Measurements from ENCODE around the gene GABBR1.

DNA sequence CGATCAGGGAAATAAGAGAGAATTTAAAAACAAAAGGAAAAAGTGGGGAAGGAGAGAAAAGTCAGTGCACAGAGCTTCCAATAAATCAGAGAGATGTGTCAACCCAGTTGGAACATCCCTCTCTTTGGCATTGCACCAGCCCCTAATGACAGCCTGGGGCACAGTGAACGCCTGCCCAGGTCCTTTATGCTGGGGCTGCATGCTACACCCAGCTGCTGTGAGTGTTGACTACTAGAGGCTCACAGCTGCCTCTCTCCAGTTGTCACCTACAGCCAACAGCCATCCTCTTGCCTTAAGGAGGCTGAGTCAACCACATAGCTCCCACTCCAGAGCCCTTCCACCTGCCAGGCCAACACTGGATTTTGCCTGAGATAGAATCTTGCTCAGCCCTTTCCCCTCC, 29.1 kb downstream of the GABBR1 start:
- TF ChIP-seq, protein P1, sequence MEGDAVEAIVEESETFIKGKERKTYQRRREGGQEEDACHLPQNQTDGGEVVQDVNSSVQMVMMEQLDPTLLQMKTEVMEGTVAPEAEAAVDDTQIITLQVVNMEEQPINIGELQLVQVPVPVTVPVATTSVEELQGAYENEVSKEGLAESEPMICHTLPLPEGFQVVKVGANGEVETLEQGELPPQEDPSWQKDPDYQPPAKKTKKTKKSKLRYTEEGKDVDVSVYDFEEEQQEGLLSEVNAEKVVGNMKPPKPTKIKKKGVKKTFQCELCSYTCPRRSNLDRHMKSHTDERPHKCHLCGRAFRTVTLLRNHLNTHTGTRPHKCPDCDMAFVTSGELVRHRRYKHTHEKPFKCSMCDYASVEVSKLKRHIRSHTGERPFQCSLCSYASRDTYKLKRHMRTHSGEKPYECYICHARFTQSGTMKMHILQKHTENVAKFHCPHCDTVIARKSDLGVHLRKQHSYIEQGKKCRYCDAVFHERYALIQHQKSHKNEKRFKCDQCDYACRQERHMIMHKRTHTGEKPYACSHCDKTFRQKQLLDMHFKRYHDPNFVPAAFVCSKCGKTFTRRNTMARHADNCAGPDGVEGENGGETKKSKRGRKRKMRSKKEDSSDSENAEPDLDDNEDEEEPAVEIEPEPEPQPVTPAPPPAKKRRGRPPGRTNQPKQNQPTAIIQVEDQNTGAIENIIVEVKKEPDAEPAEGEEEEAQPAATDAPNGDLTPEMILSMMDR (IDR thresholded peaks at IDR 0.05; ENCODE audit: poor library complexity, severe bottlenecking), result no peak
- no peak for TF ChIP-seq EZH2 (IDR thresholded peaks at IDR 0.05; ENCODE audit: borderline replicate concordance, insufficient read depth, low read length, poor library complexity, severe bottlenecking)
